A673 (cell line): ENCODE data around the gene CEP85L. TPM values are rescaled to one million over a fixed set of nuclear protein-coding genes. Genes with fewer than 3 reads are reported as not detected.
A peak's percentile ranks its signal among the peaks of the same experiment; 100 is the strongest.

Source experiments
- BruUV-seq: library from RNA; stranded (reverse); fragments of 400-500 nt; replicated peaks from 2 replicates; lab custom pipeline; 2021; lab: Mats Ljungman, UMichigan
- CTCF ChIA-PET: fragments of 300-600 bp; sonication (Branson Sonifier 250); formaldehyde crosslinking; loops from one replicate; lab custom pipeline; 2022; ENCODE audit warnings: antibody characterized with exemption; lab: Charles Lee
- POLR2A ChIA-PET: fragments of 300-600 bp; sonication (Branson Sonifier 250); formaldehyde crosslinking; loops from one replicate; lab custom pipeline; 2022; ENCODE audit warnings: antibody characterized with exemption; ENCODE audit not compliant: low non-redundant PET; lab: Charles Lee
- DNase-seq: peaks from one replicate; pipeline ENCODE4 v3.0.0-alpha.2; 2015; ENCODE audit warnings: low spot score
- H3K27ac ChIP-seq: fragments of 200-600 bp; sonication (generic); 2 replicates; pipeline ENCODE4 v1.5.1; 2016; ENCODE audit warnings: mixed run types, low read depth, mild to moderate bottlenecking, mixed read lengths, antibody characterized with exemption, low read length; ENCODE audit not compliant: poor library complexity, severe bottlenecking
- H3K27me3 ChIP-seq: fragments of 200-600 bp; sonication (generic); replicated peaks from 2 replicates; pipeline ENCODE4 v1.6.1; 2017; ENCODE audit warnings: mixed run types, low read depth, mild to moderate bottlenecking, mixed read lengths, antibody characterized with exemption, low read length; ENCODE audit not compliant: insufficient read depth, poor library complexity
- H3K36me3 ChIP-seq: fragments of 200-600 bp; sonication (generic); 2 replicates; pipeline ENCODE4 v1.6.1; 2016; ENCODE audit warnings: mixed run types, mild to moderate bottlenecking, mixed read lengths, antibody characterized with exemption, low read length; ENCODE audit not compliant: insufficient read depth, poor library complexity, severe bottlenecking
- H3K4me1 ChIP-seq: fragments of 200-600 bp; sonication (generic); 2 replicates; pipeline ENCODE4 v1.6.1; 2017; ENCODE audit warnings: mixed run types, mild to moderate bottlenecking, mixed read lengths, antibody characterized with exemption, low read length; ENCODE audit not compliant: insufficient read depth, poor library complexity, severe bottlenecking
- H3K4me3 ChIP-seq: fragments of 200-600 bp; sonication (generic); 2 replicates; pipeline ENCODE4 v1.5.1; 2016; ENCODE audit warnings: low read depth, mixed run types, mild to moderate bottlenecking, mixed read lengths, low read length; ENCODE audit not compliant: poor library complexity, severe bottlenecking
- H3K9me3 ChIP-seq: fragments of 200-600 bp; sonication (generic); 2 replicates; pipeline ENCODE4 v1.6.1; 2016; ENCODE audit warnings: mixed run types, low read depth, mild to moderate bottlenecking, mixed read lengths, antibody characterized with exemption, low read length; ENCODE audit not compliant: poor library complexity, severe bottlenecking
- EZH2 ChIP-seq: fragments of 200-600 bp; sonication (generic); IDR thresholded peaks from 2 replicates; pipeline ENCODE4 v1.6.1; 2017; ENCODE audit warnings: borderline replicate concordance, low read depth, mild to moderate bottlenecking, mixed read lengths, antibody characterized with exemption, low read length; ENCODE audit not compliant: poor library complexity, severe bottlenecking
- intact Hi-C: fragments of 100-400 bp; cut with micrococcal nuclease; formaldehyde crosslinking; loops from one replicate; pipeline ENCODE4 v1.10.0; 2022; ENCODE audit not compliant: unreplicated experiment
- total RNA-seq: library from RNA; stranded (reverse); gene quantifications from 2 replicates; pipeline ENCODE4 v1.2.3, GENCODE V29; 2021
- TF ChIP-seq, protein P1 (sequence below): fragments of 300-800, 200-600 bp; sonication (generic); conservative IDR thresholded peaks from 2 replicates; pipeline ENCODE4 v1.5.1; 2017; ENCODE audit warnings: low read depth, mild to moderate bottlenecking, antibody characterized with exemption, low read length, moderate library complexity, mixed read lengths

Gene CEP85L
- total RNA-seq, 1 experiment from 2014 or later = 7.4 TPM

DNA sequence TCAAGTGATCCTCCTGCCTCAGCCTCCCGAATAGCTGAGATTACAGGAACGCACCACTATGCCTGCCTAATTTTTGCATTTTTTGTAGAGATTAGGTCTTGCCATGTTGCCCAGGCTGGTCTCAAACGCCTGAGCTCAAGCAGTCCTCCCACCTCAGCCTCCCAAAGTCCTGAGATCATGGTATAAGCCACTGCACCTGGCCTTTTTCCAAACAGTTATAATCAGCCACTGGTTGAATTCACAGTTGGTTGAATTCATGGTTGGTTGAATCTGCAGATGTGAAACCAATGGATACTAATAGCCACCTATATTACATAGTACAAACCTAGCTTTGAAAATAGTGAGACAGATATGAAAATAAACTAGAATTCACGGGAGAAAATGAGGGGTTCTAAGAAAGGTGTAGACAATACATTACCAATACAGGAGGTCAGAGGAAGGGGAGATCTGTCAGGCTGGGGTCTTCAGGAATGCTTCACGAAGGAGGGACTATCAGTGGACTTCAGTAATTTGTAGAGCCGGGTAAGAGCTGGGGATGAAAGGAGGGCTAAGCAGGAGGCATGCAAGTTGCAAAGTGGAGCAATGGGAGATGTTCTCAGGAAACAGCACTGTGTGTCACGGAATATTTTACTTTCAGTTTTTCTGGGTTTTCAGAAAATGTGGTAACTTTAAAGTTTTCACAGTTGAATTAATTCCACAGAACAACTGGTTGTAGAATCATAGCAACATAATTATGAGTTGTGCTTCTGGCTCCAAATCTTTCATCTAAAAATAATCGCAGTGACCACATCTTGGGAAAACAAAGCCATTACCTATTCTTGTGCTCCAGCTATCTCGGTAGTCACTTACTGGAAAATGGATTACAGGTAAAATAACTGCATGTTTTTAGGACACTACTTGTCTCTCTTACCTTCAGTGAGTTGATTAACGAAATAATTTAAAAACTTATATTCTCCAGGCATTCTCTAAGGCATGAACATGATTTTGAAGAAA lies 12.9 kb upstream of the CEP85L start:
- TF ChIP-seq, protein P1, sequence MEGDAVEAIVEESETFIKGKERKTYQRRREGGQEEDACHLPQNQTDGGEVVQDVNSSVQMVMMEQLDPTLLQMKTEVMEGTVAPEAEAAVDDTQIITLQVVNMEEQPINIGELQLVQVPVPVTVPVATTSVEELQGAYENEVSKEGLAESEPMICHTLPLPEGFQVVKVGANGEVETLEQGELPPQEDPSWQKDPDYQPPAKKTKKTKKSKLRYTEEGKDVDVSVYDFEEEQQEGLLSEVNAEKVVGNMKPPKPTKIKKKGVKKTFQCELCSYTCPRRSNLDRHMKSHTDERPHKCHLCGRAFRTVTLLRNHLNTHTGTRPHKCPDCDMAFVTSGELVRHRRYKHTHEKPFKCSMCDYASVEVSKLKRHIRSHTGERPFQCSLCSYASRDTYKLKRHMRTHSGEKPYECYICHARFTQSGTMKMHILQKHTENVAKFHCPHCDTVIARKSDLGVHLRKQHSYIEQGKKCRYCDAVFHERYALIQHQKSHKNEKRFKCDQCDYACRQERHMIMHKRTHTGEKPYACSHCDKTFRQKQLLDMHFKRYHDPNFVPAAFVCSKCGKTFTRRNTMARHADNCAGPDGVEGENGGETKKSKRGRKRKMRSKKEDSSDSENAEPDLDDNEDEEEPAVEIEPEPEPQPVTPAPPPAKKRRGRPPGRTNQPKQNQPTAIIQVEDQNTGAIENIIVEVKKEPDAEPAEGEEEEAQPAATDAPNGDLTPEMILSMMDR = no peak
- no peak for TF ChIP-seq EZH2
- intact Hi-C loops = no loop called here
- Histone ChIP-seq H3K36me3 (no peaks in the 10 kb centered on the region), H3K9me3 (no peaks in the 10 kb centered on the region), H3K4me1 (no peaks in the 10 kb centered on the region), H3K27me3 (no peaks in the 10 kb centered on the region), H3K27ac (no peak overlapping the region), H3K4me3 (no peak overlapping the region)
- ChIA-PET POLR2A (no interaction called here), CTCF (no interaction called here)
- BruUV-seq = no TSS peak
- DNase-seq = no peak

DNA sequence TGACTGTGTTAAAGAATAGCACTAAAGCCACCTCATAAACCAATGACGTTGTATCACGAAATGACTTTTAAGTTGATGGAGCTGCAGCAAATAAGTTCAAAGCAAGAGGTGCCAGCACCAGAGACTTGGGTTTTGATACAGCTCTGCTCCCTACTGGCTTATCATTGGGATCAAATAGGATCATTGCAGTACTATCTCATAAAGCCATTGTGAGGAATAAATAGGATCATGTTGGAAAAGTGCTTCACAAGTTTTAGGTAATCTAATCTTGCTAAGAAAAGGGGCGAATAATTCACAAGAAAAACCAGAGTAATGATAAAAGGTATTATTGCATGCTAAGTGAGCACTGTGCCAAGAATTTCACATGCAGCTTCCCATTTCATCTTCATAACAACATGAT lies 10.4 kb upstream of the CEP85L start:
- H3K4me1 ChIP-seq = no peaks in the 10 kb centered on the region
- no peak overlapping the region for H3K27ac ChIP-seq
- no TSS peak for BruUV-seq
- H3K36me3 ChIP-seq = no peaks in the 10 kb centered on the region
- DNase-seq = no peak
- no peaks in the 10 kb centered on the region for H3K27me3 ChIP-seq
- no peak overlapping the region for H3K4me3 ChIP-seq
- CTCF ChIA-PET = no interaction called here
- no peaks in the 10 kb centered on the region for H3K9me3 ChIP-seq
- TF ChIP-seq, protein P1 = no peak
- no peak for TF ChIP-seq EZH2
- intact Hi-C loops = no loop called here
- POLR2A ChIA-PET = no interaction called here

DNA sequence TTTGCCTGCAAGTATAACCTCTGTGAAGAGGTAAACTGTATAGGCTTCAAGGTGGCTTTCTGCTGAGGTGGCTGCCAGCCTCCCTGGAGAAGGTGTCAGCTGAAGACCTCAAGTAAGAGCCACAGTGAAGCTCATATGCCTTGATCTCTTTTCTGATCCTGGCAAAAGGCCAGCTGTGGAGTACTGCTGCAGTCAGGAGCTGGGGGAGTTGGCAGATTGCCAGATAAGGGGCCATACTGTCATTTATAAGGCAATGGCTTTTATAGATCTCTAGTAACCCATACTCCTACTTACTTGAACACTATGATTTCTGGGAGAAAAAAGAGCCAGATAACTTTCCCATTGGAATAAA lies 8.8 kb upstream of the CEP85L start:
- CTCF ChIA-PET = no interaction called here
- intact Hi-C loops = no loop called here
- peak; percentile 73 for DNase-seq
- H3K4me1 ChIP-seq = no peaks in the 10 kb centered on the region
- H3K27me3 ChIP-seq = no peaks in the 10 kb centered on the region
- no peak overlapping the region for H3K4me3 ChIP-seq
- no peak overlapping the region for H3K27ac ChIP-seq
- POLR2A ChIA-PET = no interaction called here
- TF ChIP-seq EZH2 = no peak
- TF ChIP-seq, protein P1 = no peak
- no TSS peak for BruUV-seq
- no peaks in the 10 kb centered on the region for H3K9me3 ChIP-seq
- no peaks in the 10 kb centered on the region for H3K36me3 ChIP-seq
